DND-41 (cell line): ENCODE data around the gene MYO18B.

Experiments used
- CTCF ChIP-seq: IDR thresholded peaks from 2 replicates; pipeline ENCODE4 v1.5.1; 2012; ENCODE audit warnings: borderline replicate concordance, low read length, moderate library complexity, mild to moderate bottlenecking; ENCODE audit not compliant: poor library complexity, severe bottlenecking; ENCODE audit errors: extremely low read depth
- EZH2 ChIP-seq: IDR thresholded peaks from 3 replicates; pipeline ENCODE4 v1.6.1; 2012; ENCODE audit warnings: borderline replicate concordance, low read depth, mild to moderate bottlenecking, moderate library complexity, low read length, inconsistent platforms; ENCODE audit not compliant: severe bottlenecking

GRCh38 chr22:25829808-25830777 lies 88.1 kb downstream of the MYO18B start:
- TF ChIP-seq CTCF (no peak), EZH2 (no peak)
